ENCODE results near the gene DIP2C. TPM values are rescaled to one million over a fixed set of nuclear protein-coding genes. Genes with fewer than 3 reads are reported as not detected.
"Not testable (repeated sequence)": the region's sequence is repeated elsewhere in the genome, so short reads cannot be mapped to it uniquely, and the experiment has no call there.

Gene DIP2C
- total RNA-seq, 3 donors from 2014 or later, result 17.1 to 48.2 (median 20.3) TPM

DNA sequence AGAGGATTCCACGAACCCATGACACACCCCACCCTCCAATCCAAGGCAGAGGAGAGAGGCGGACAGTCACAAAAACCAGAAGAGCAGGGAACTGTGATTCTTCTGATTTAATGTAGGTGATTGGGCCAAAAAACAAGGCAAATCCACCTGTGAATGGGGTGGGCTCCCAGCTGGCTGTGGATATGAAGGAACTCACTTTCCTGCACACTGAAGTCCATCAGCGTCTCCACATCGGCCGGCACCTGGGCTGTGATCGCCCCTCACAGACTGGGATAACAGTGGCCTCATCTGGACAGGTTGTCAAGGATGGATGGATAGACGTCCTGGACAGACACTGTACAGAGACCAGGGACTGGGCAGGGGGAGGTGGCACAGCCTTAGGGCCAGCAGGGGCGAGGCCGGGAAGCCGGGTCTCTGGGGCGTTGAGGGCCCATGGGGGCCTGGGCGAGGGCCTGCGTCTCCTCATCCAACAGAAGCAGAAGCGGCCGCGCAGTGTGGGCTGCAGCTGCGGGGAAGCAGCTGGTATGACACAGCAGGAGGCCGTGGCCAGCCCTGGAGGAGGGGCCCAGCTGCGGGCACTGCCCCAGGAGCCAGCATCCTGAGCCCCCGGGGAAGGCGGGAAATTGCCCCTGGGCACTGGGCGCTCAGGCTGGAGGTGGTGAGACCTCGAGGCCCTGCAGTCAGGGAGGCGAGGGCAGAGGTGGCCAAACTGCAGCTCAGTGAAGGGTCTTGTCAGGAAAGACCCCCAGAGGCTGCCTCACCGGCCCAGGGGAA lies 54.2 kb downstream of the DIP2C start:
- Histone ChIP-seq H3K27ac (no peak overlapping the region), H3K27me3 (no peaks in the 10 kb centered on the region), H3K4me1 (peaks cover 0 to 6% of the 10 kb centered on the region in 2 donors), H3K4me3 (no peak overlapping the region), H3K36me3 (no peaks in the 10 kb centered on the region), H3K9me3 (no peaks in the 10 kb centered on the region)
- intact Hi-C loops (cut with DNase I; ENCODE audit: low total_unique reads), result no loop called here
- DNase-seq (ENCODE audit: low spot score in 2 of 2), result no peak
- TF ChIP-seq POLR2AphosphoS5 (IDR thresholded peaks at IDR 0.05) (no peak), POLR2A (IDR thresholded peaks at IDR 0.05) (no peak)
- TF ChIP-seq, protein P1, sequence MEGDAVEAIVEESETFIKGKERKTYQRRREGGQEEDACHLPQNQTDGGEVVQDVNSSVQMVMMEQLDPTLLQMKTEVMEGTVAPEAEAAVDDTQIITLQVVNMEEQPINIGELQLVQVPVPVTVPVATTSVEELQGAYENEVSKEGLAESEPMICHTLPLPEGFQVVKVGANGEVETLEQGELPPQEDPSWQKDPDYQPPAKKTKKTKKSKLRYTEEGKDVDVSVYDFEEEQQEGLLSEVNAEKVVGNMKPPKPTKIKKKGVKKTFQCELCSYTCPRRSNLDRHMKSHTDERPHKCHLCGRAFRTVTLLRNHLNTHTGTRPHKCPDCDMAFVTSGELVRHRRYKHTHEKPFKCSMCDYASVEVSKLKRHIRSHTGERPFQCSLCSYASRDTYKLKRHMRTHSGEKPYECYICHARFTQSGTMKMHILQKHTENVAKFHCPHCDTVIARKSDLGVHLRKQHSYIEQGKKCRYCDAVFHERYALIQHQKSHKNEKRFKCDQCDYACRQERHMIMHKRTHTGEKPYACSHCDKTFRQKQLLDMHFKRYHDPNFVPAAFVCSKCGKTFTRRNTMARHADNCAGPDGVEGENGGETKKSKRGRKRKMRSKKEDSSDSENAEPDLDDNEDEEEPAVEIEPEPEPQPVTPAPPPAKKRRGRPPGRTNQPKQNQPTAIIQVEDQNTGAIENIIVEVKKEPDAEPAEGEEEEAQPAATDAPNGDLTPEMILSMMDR (IDR thresholded peaks at IDR 0.05), result no peak

DNA sequence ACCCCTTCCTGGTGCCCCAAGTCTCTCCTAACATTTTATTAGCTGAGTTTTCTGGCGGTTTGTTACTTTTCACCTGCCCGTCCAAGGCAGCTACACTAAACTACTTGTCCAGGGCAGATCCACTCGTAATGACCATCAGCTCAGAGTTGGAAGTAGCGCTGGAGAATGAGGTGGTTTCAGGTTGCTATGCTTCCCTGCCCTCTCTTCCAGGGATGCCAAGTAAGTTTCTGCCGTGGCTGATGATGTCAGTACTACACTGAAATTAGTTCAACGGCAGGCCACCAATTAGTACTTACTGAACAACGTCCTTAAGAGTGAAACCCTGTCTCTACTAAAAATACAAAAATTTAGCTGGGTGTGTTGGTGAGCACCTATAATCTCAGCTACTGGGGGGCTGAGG lies 55.2 kb downstream of the DIP2C start:
- no peak for DNase-seq (ENCODE audit: low spot score in 2 of 2)
- Histone ChIP-seq H3K36me3 (no peaks in the 10 kb centered on the region), H3K27me3 (no peaks in the 10 kb centered on the region), H3K9me3 (no peaks in the 10 kb centered on the region), H3K4me1 (peaks cover 0 to 6% of the 10 kb centered on the region in 2 donors), H3K4me3 (no peak overlapping the region), H3K27ac (no peak overlapping the region)
- TF ChIP-seq POLR2A (IDR thresholded peaks at IDR 0.05) (no peak), POLR2AphosphoS5 (IDR thresholded peaks at IDR 0.05) (no peak)
- TF ChIP-seq, protein P1 (IDR thresholded peaks at IDR 0.05), result no peak
- intact Hi-C loops (cut with DNase I; ENCODE audit: low total_unique reads), result no loop called here

DNA sequence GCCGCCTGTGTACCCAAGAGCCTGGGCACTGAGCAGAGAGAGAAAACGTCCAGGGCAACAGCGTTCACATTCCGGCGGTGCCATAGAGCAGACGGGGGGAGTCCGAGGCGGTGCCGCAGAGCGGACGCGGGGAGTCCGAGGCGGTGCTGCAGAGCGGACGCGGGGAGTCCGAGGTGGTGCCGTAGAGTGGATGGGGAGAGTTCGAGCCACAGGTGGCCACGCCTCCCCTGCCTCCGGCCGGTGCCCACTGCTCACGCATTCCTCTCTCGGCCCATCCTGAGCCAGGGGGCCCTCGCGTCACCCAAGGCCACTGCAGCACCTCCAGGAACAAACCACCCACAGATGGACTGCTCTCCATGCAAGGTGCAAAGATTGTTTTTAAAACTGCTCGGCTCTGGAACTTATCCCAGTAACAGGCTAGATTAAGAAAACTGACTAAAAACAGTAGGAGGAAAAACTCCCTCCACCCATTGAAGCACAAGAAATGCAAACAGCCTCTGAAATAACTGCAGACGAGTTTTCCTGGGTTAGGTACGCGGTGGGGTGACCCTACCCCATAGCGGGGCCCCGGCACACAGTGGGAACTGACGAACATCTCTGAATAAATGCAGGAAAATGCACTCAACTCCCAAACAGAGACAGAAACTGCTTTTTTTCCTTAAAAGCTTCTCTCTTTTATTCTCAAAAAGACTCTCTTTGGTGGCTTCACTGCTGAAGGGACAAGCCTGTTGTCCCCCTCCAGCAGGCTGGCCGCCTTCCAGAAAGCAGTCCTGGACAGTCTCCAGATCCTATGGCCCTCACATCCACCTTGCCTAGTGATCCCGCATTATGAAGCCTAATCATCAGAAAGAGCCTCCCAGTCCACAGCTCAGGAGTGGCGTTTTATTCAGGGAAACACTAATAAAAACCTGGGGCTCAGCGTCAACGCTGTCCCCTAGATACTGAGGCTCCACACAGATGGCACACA lies 55.9 kb downstream of the DIP2C start:
- DNase-seq (ENCODE audit: low spot score in 2 of 2), result peak in 1 of 2 donors; percentile 37
- no peaks in the 10 kb centered on the region for H3K9me3 ChIP-seq
- no peak overlapping the region for H3K4me3 ChIP-seq
- H3K27ac ChIP-seq, result no peak overlapping the region
- H3K27me3 ChIP-seq, result no peaks in the 10 kb centered on the region
- peaks cover 0 to 6% of the 10 kb centered on the region in 2 donors for H3K4me1 ChIP-seq
- no peaks in the 10 kb centered on the region for H3K36me3 ChIP-seq
- TF ChIP-seq, protein P1 (IDR thresholded peaks at IDR 0.05), result no peak
- no peak for TF ChIP-seq POLR2A (IDR thresholded peaks at IDR 0.05)
- TF ChIP-seq POLR2AphosphoS5 (IDR thresholded peaks at IDR 0.05), result no peak
- intact Hi-C loops (cut with DNase I; ENCODE audit: low total_unique reads), result no loop called here

- H3K27me3 ChIP-seq; H3K9me3 ChIP-seq; H3K4me1 ChIP-seq; H3K36me3 ChIP-seq; H3K4me3 ChIP-seq; intact Hi-C loops (cut with DNase I; ENCODE audit: low total_unique reads); H3K27ac ChIP-seq; DNase-seq (ENCODE audit: low spot score in 2 of 2): not testable (repeated sequence)
These were observed 56.7 kb downstream of the DIP2C start for GRCh38 chr10:632807-633177.

DNA sequence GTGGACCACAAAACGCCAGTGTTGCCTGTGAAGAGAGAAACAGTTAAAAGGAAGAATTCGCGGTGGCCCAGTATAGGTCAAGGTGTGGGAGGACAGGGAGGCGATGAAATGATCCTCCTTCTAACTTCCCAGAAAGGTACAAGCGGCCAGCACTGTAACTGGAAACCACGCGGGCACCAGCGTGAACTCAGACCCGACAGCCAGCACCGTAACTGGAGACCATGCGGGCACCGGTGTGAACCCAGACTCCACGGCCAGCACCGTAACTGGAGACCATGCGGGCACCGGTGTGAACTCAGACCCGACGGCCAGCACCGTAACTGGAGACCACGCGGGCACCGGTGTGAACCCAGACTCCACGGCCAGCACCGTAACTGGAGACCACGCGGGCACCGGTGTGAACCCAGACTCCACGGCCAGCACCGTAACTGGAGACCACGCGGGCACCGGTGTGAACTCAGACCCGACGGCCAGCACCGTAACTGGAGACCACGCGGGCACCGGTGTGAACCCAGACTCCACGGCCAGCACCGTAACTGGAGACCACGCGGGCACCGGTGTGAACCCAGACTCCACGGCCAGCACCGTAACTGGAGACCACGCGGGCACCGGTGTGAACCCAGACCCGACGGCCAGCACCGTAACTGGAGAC lies 57.2 kb downstream of the DIP2C start:
- H3K4me3 ChIP-seq; H3K36me3 ChIP-seq; H3K27me3 ChIP-seq; H3K9me3 ChIP-seq; H3K4me1 ChIP-seq; H3K27ac ChIP-seq; intact Hi-C loops (cut with DNase I; ENCODE audit: low total_unique reads): not testable (repeated sequence)
- DNase-seq (ENCODE audit: low spot score in 2 of 2), result peak in 1 of 2 donors; percentile 9
